Calu3 (cell line): ENCODE measurements around the gene RRP1B. TPM values are rescaled to one million over a fixed set of nuclear protein-coding genes. Genes with fewer than 3 reads are reported as not detected.

ENCODE experiments used
- BruUV-seq: library from RNA; stranded (reverse); fragments of 400-500 nt; replicated peaks from 2 replicates; lab custom pipeline; 2021; lab: Mats Ljungman, UMichigan
- CTCF ChIA-PET: fragments of 300-600 bp; sonication (Branson Sonifier 250); formaldehyde crosslinking; loops from one replicate; lab custom pipeline; 2022; ENCODE audit warnings: antibody characterized with exemption; lab: Charles Lee
- DNase-seq: peaks from one replicate; pipeline ENCODE4 v3.0.0; 2022
- H3K27ac Mint-ChIP-seq: one replicate; pipeline ENCODE4 v1.8.0; 2022; ENCODE audit warnings: mixed read lengths; ENCODE audit not compliant: unreplicated experiment
- H3K27me3 Mint-ChIP-seq: one replicate; pipeline ENCODE4 v1.8.0; 2022; ENCODE audit warnings: mixed read lengths; ENCODE audit not compliant: unreplicated experiment
- H3K36me3 Mint-ChIP-seq: one replicate; pipeline ENCODE4 v1.8.0; 2022; ENCODE audit warnings: mild to moderate bottlenecking, moderate library complexity, mixed read lengths; ENCODE audit not compliant: insufficient read depth, unreplicated experiment
- H3K4me1 Mint-ChIP-seq: one replicate; pipeline ENCODE4 v1.8.0; 2022; ENCODE audit warnings: mild to moderate bottlenecking, low read depth, mixed read lengths; ENCODE audit not compliant: unreplicated experiment
- H3K4me3 Mint-ChIP-seq: one replicate; pipeline ENCODE4 v1.8.0; 2022; ENCODE audit warnings: mild to moderate bottlenecking, low read depth, moderate library complexity, mixed read lengths; ENCODE audit not compliant: unreplicated experiment
- H3K9me3 Mint-ChIP-seq: one replicate; pipeline ENCODE4 v1.8.0; 2022; ENCODE audit warnings: low read depth, mixed read lengths; ENCODE audit not compliant: unreplicated experiment
- intact Hi-C: fragments of 100-400 bp; cut with micrococcal nuclease; formaldehyde crosslinking; loops from one replicate; pipeline ENCODE4 v1.10.0; 2022; ENCODE audit not compliant: unreplicated experiment
- total RNA-seq: library from RNA; stranded (reverse); gene quantifications from 2 replicates; pipeline ENCODE4 v1.2.3, GENCODE V29; 2022
- TF ChIP-seq, protein P1 (sequence below): fragments of 200-600 bp; IDR thresholded peaks from one replicate; pipeline ENCODE4 v1.8.0; 2022; ENCODE audit warnings: antibody characterized with exemption; ENCODE audit not compliant: unreplicated experiment

RRP1B gene
- total RNA-seq, 1 experiment from 2014 or later, result 26.0 TPM

DNA sequence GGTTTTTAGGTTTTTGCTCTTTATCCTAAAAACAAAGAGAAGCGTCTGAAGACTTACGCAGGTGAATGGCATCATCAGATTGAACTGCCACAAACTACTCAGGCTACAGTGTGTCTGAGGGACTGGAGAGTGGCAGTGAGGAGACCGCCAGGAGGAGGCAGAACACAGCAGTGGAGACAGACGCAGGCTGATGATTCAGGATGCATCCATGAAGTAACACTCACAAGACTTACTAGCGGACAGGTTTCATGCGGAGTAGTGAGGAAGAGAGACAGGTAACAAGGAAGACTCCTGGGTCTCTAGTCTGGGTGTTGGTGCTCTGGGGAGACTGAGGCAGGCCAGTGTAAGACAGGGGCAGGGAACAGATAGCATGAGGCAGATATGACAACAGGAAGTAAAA is 5.7 kb upstream of the RRP1B start:
- Mint-ChIP-seq H3K4me1 (peaks cover 7% of the 10 kb centered on the region), H3K27ac (no peak overlapping the region), H3K4me3 (no peak overlapping the region), H3K27me3 (no peaks in the 10 kb centered on the region), H3K9me3 (no peaks in the 10 kb centered on the region), H3K36me3 (no peaks in the 10 kb centered on the region)
- no peak for DNase-seq
- intact Hi-C loops, result no loop called here
- no TSS peak for BruUV-seq
- CTCF ChIA-PET, result no interaction called here
- TF ChIP-seq, protein P1, sequence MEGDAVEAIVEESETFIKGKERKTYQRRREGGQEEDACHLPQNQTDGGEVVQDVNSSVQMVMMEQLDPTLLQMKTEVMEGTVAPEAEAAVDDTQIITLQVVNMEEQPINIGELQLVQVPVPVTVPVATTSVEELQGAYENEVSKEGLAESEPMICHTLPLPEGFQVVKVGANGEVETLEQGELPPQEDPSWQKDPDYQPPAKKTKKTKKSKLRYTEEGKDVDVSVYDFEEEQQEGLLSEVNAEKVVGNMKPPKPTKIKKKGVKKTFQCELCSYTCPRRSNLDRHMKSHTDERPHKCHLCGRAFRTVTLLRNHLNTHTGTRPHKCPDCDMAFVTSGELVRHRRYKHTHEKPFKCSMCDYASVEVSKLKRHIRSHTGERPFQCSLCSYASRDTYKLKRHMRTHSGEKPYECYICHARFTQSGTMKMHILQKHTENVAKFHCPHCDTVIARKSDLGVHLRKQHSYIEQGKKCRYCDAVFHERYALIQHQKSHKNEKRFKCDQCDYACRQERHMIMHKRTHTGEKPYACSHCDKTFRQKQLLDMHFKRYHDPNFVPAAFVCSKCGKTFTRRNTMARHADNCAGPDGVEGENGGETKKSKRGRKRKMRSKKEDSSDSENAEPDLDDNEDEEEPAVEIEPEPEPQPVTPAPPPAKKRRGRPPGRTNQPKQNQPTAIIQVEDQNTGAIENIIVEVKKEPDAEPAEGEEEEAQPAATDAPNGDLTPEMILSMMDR, result no peak

DNA sequence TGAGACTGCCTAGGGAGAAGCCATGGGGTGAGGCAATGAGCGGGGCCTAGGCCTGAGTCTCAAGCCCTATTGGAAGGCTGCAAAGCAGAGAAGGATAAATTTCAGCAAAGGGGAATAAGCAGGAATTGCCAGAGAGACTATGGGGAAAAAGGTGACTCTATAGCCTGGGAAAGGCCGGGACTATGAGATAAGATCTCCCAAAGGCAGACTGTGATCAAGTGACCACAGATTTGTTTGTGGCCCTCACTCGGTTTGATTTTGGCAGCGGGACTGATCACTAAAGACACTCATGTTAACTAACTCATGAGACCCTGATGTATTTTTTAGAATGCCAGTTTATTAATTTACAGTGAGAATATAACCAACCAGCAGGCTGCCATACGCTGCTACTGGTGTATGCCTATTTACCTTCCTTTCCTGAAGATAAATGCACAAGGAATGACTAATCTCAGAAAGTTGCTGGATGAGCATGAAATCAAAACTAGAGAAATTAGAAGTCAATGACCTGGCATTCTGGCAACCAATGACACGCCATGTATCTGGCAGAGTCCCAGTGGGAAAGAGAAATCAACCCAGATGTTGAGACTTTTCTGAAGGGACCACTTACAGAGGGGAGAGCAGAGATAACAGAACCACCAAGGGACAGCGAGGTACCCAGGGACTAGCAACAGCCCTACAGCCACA is 4.4 kb upstream of the RRP1B start:
- no peak overlapping the region for H3K4me3 Mint-ChIP-seq
- no peak for DNase-seq
- intact Hi-C loops, result no loop called here
- H3K9me3 Mint-ChIP-seq, result no peaks in the 10 kb centered on the region
- H3K4me1 Mint-ChIP-seq, result peaks cover 7% of the 10 kb centered on the region
- TF ChIP-seq, protein P1, result no peak
- H3K27me3 Mint-ChIP-seq, result no peaks in the 10 kb centered on the region
- CTCF ChIA-PET, result interaction anchor here (0.5 kb wide), 1 partner anchor 70 kb away, joined by 3 read pairs; no protein-coding TSS in a partner anchor
- H3K36me3 Mint-ChIP-seq, result peaks cover 10% of the 10 kb centered on the region
- no peak overlapping the region for H3K27ac Mint-ChIP-seq
- no TSS peak for BruUV-seq

DNA sequence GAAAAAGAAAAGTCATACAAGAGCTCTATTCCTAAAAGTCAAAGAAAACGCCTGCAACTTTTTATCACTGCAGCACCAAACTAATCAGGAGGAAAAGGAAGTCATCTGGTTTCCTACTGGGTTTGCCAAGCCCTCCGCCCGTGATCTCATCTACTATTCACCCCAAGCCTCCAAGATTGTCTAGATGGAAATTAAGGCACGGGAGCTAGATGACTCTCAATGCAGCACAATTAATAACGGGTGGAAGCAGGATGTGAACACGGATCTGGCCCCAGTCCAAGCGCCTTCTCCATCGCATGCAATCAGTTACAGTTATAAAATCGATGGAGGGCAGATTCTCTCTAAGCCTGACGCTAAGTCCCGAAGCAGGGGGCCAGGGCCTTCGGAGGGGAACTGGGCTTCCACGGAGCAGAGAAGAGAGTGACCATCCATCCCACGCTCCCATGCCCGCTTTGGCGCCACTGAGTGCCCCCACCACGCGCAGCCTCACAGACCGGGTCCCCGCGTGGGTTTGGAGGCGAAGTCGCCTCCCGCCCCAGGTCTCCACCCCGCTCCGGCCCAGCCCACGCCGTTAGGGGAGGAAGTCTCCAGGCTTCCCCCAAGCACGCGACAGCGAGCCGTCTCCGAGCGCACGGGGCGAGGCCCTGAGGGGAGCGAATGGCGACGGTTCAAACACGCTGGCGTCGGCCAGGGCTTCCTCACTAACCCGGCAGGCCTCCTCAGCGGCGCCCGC is 1.8 kb upstream of the RRP1B start:
- H3K4me1 Mint-ChIP-seq, result peaks cover 20% of the 10 kb centered on the region
- H3K36me3 Mint-ChIP-seq, result peaks cover 28% of the 10 kb centered on the region
- TF ChIP-seq, protein P1, result no peak
- intact Hi-C loops, result no loop called here
- no peaks in the 10 kb centered on the region for H3K27me3 Mint-ChIP-seq
- no peak for DNase-seq
- no peak overlapping the region for H3K27ac Mint-ChIP-seq
- CTCF ChIA-PET, result no interaction called here
- H3K4me3 Mint-ChIP-seq, result no peak overlapping the region
- BruUV-seq, result no TSS peak
- H3K9me3 Mint-ChIP-seq, result no peaks in the 10 kb centered on the region

DNA sequence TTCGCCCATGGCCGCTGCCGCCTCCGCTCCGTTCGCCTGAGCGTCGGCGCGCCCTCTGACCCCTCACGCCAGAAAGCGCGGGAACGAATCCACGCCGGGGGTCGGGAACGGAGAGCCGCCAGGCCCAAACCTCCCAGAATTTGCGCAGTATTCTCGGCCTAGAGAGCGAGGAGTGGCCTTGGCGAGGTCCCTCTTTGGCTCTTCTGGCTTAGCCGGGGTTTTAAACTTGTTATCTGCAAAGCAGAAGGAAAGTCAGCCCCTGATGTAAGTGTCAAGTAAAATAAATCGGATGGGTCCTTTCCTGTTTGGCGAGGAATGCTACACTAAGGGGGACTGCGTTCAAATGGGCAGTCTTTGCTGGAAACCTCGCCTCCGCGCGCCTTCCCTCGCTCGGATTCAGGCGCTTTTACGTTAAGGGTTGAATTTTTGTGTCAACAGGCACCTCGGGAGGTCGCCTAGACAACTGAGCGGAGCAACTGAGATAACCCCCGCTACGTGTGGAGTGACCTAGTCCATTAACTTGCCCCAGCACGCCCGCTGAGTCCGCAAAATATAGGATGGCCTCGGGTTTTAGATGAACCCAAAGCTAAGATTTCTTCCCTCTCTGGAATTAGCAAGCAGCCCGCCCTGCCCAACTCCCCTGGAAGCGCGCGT is 1.1 kb upstream of the RRP1B start:
- Mint-ChIP-seq H3K4me3 (no peak overlapping the region), H3K27me3 (no peaks in the 10 kb centered on the region), H3K4me1 (peaks cover 20% of the 10 kb centered on the region), H3K27ac (no peak overlapping the region), H3K36me3 (peaks cover 28% of the 10 kb centered on the region), H3K9me3 (no peaks in the 10 kb centered on the region)
- DNase-seq, result no peak
- intact Hi-C loops, result no loop called here
- no TSS peak for BruUV-seq
- CTCF ChIA-PET, result no interaction called here
- TF ChIP-seq, protein P1, result no peak
